Duodenal mucosa (tissue), 2 donors: Measurements from ENCODE around the gene NEO1.

ENCODE experiments used
- H3K27ac ChIP-seq: one replicate; pipeline ENCODE4 v1.7.0; 2013; ENCODE audit warnings: low read depth, low read length
- H3K27me3 ChIP-seq, 2 donors: one replicate each; pipeline ENCODE4 v1.7.0; 2013; ENCODE audit warnings: low read length in 2 of 2, control low read depth in 1 of 2; ENCODE audit not compliant: insufficient read depth in 2 of 2, control insufficient read depth in 1 of 2
- H3K36me3 ChIP-seq, 2 donors: one replicate each; pipeline ENCODE4 v1.7.0; 2013; ENCODE audit warnings: low read length in 2 of 2, control low read depth in 1 of 2; ENCODE audit not compliant: insufficient read depth in 2 of 2, control insufficient read depth in 1 of 2
- H3K4me1 ChIP-seq, 2 donors: one replicate each; pipeline ENCODE4 v1.7.0; 2013; ENCODE audit warnings: low read length in 2 of 2, control low read depth in 1 of 2; ENCODE audit not compliant: insufficient read depth in 2 of 2, control insufficient read depth in 1 of 2
- H3K4me3 ChIP-seq, 2 donors: one replicate each; pipeline ENCODE4 v1.7.0; 2013; ENCODE audit warnings: low read length in 2 of 2, low read depth in 1 of 2
- H3K9ac ChIP-seq, 2 donors: one replicate each; pipeline ENCODE4 v1.7.0; 2013; ENCODE audit warnings: low read length in 2 of 2, low read depth in 1 of 2
- H3K9me3 ChIP-seq, 2 donors: one replicate each; pipeline ENCODE4 v1.7.0; 2013; ENCODE audit warnings: low read length in 2 of 2, control low read depth in 1 of 2; ENCODE audit not compliant: control insufficient read depth in 1 of 2

The NEO1 gene

DNA sequence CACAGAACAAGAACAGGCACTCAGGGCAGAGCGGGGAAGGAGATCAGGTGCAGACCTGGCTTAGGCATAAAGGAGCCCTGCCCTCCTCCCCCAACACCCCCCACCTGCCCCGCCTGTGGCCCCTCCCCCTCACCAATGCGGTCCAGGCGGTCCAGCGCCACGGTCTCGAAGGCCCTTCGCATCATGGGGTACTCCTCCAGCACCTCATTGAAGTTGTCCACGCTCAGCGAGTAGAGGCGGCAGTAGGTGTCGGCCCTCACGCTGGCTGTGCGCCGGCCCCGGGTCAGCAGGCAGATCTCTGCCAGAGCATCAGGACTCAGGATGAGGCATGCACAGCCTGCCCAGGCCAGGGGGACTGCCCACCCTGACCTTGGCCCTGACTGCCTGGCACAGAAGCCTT is 271.7 kb downstream of the NEO1 start:
- no peaks in the 10 kb centered on the region for H3K4me1 ChIP-seq
- no peak overlapping the region for H3K4me3 ChIP-seq
- no peaks in the 10 kb centered on the region for H3K36me3 ChIP-seq
- H3K9ac ChIP-seq = no peak overlapping the region
- no peak overlapping the region for H3K27ac ChIP-seq
- no peaks in the 10 kb centered on the region for H3K9me3 ChIP-seq
- peaks cover 4 to 12% of the 10 kb centered on the region in 2 donors for H3K27me3 ChIP-seq

DNA sequence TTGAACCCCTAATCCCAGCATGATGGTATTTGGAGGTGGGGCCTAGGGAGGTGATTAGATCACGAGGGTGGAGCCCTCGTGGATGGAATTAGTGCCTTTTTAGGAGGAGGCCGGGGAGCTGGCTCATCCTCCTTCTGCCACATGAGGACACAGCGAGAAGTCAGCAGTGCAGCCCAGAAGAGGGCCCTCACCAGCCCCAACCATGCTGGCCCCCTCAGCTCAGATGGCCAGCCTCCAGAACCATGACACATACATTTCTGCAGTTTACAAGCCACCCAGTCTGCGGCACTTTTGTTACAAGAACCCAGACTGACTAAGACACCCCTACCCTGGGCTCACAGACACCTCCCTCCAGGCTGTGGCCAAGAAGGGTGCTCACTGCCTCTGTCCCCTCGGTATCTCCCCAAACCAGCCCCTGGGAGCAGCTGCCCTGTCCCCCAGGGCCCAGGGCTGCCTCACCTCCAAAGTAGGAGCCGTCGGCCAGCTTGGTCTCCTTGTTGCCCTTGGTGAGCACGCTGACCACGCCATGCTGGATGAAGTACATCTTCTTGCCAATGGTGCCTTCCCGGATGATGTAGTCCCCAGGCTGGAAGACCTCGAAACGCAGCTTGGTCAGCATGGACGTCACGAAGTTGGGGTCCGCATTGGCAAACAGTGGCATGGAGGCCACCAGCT is 272.4 kb downstream of the NEO1 start:
- H3K9me3 ChIP-seq = no peaks in the 10 kb centered on the region
- no peak overlapping the region for H3K4me3 ChIP-seq
- H3K36me3 ChIP-seq = no peaks in the 10 kb centered on the region
- H3K27me3 ChIP-seq = peaks cover 0 to 12% of the 10 kb centered on the region in 2 donors
- H3K27ac ChIP-seq = no peak overlapping the region
- H3K4me1 ChIP-seq = no peaks in the 10 kb centered on the region
- H3K9ac ChIP-seq = no peak overlapping the region

DNA sequence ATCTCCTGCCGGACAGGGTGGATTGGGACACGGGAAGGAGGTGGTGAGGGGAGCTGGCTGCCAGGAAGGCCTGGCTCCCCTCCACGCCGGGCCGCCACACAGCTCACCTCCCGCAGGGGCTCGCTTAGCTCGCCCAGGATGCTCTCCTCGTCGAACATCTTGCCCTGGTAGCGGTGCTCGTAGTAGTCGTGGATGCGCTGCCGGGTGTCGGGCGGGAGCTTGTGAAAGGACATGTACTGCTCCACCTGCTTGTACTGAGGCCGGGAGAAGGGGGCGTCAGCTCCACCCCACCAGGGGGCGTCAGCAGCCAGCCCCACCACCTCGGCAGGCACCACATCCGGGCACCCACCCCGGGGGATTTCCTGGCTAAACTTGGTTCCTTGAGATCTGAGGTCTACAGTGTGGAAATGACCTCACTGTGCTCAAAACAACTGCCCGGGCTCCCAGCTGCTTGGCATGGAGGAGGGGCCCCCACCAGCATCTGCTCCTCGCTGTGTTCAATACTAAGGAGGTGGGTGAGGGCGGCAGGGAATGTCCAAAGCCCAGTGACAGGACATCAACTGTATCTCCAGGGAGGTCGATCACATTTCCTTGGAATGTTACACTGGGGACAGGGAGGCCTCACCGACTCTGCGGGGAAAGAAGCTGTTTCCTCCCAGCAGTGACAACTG is 273.1 kb downstream of the NEO1 start:
- no peak overlapping the region for H3K27ac ChIP-seq
- H3K9ac ChIP-seq = no peak overlapping the region
- no peaks in the 10 kb centered on the region for H3K4me1 ChIP-seq
- H3K9me3 ChIP-seq = no peaks in the 10 kb centered on the region
- H3K4me3 ChIP-seq = no peak overlapping the region
- H3K36me3 ChIP-seq = no peaks in the 10 kb centered on the region
- H3K27me3 ChIP-seq = peaks cover 0 to 6% of the 10 kb centered on the region in 2 donors

DNA sequence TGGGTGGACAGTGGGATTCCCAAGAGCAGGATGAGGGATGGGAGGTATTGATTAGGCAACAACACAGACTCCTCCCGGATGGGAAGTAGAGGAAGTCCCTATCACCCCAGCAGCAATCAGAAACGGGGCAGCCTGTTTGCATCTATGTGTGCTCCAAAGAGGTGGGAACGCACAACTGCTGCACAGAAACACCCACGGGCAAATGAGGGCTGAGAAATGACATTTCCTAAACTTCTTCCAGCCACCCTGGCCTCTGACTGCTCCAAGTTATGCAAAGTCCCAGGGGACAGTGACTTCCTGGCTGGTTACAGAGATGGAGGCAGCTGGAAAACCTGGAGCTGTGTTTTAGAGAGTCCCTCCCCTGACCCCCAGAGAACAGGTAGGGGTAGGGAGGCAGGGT is 273.9 kb downstream of the NEO1 start:
- no peak overlapping the region for H3K27ac ChIP-seq
- H3K9me3 ChIP-seq = no peaks in the 10 kb centered on the region
- no peaks in the 10 kb centered on the region for H3K4me1 ChIP-seq
- no peaks in the 10 kb centered on the region for H3K27me3 ChIP-seq
- no peaks in the 10 kb centered on the region for H3K36me3 ChIP-seq
- H3K4me3 ChIP-seq = no peak overlapping the region
- H3K9ac ChIP-seq = no peak overlapping the region

DNA sequence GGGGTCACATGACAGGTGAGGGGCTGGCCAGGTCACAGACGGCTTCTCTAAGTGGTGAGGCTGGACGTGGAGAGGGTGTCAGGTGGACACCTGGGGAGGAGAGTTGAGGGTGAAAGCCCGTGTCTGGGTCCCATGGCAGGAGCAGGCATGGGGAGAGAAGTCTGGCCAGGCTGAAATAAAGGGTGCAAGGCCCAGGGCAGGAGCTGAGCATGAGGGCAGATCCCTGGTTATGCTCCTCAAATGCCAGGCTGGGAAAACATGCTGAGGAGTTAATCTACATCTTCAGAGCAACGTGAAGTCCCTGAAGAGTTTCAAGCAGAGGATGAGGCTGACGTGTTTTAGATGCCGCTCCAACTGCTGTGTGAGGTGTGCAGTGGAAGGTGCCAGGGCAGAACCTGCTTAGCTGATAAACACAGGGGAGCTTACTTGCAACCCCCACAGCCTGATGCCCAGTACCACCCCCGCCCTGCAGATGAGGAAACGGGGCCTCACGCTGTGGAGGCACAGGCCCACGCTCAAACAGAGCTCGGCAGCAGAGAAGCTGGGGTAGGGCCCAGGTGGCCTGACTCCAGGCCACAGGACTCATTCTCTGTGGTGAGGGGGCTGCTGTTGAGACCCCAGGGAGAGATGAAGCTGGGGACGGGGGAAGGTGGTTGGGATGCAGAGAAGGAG is 276.0 kb downstream of the NEO1 start:
- Histone ChIP-seq H3K27ac (no peak overlapping the region), H3K4me1 (no peaks in the 10 kb centered on the region), H3K9ac (no peak overlapping the region), H3K36me3 (no peaks in the 10 kb centered on the region), H3K27me3 (no peaks in the 10 kb centered on the region), H3K9me3 (no peaks in the 10 kb centered on the region), H3K4me3 (no peak overlapping the region)

DNA sequence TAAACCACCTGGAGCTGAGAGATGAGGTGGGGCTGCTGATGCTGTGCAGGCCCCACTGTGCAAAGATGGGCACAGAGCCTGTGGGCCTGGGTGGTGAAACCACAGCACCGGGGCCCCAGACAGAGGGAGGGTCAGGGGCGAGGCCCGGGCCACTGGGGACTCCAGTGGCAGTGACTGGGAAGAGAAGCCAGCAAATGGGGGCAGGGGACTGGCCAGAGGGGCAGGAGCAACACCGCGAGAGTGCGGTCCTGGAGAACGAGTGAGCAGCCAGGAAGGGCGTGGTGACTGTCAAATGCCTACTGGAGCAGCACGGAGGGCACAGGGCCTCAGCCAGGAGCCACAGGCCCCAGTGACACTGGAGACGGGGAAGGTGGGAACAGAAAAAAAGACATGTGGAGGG is 276.7 kb downstream of the NEO1 start:
- H3K4me3 ChIP-seq = no peak overlapping the region
- H3K4me1 ChIP-seq = no peaks in the 10 kb centered on the region
- no peak overlapping the region for H3K9ac ChIP-seq
- H3K36me3 ChIP-seq = no peaks in the 10 kb centered on the region
- no peaks in the 10 kb centered on the region for H3K27me3 ChIP-seq
- H3K9me3 ChIP-seq = no peaks in the 10 kb centered on the region
- H3K27ac ChIP-seq = no peak overlapping the region

DNA sequence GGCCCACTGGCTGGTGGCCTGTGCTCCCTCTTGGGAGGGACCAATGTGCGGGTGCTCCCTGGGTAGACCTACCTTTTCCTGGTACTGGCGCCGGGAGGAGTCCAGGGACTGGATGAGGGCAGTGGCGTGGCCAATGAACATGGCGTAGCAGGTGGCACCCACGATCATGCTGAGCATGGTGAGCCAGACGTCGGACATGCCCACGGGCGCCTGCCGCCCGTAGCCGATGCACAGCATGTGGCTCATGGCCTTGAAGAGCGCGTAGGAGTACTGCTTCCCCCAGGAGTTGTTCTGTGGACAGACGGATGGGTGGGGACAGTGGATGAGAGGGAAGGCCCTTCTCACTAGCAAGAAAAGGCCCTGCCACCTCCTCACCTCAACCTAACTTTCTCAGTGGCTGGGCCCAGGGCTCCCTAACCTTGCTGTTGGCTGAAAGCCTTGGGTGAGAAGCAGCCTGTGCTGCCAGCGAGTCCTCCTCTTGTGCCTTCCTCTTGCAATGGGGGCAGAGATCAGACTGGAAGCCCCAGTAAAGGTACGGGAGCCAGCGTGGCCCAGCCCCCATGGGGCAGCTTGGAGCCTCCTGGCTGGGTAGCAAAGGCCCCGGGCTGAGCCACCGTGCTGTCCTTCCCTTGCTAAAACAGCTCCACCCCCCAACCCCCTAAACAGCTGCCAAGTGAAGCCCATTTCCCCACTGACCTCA is 277.4 kb downstream of the NEO1 start:
- Histone ChIP-seq H3K9ac (no peak overlapping the region), H3K27me3 (no peaks in the 10 kb centered on the region), H3K4me1 (no peaks in the 10 kb centered on the region), H3K36me3 (no peaks in the 10 kb centered on the region), H3K27ac (no peak overlapping the region), H3K4me3 (no peak overlapping the region), H3K9me3 (no peaks in the 10 kb centered on the region)

DNA sequence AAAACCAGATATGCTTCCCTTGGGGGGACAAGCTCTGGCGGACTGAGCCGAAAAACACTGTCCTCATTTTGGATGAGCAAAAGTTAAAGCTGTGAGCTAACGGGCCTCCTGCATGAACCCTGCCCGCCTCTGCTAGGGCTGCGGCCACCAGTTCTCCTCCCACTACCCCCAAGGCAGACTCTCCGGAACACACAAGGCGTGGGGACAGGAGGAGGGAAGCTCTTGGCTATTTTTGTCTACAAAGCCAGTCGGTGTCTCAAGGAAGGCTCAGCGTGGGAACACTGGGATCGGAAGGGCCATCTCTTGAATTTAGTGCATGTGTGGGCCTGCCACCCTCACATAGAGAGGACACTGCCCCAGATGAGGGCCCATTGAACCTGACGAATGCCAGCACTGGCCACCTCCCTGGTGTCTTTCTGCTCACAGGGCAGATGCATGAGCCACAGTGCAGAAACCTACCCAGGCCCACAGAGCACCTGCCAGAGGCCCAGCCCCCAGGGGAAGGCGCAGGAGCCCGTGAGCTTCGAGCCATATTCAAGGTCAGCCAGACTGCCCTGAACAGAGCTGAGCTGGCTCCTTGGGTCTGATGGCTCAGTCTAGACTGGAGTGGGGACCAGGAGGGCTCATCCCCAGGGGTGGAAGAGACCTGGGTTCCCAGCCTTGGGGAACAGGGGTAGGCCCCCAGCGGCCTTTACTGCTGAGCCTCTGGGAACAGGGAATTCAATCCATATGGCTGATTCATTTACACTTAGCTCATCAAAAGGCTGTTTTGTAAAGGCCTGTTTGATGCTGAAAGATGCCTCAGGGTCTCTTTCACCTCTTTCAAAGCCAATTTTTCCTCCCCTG is 278.2 kb downstream of the NEO1 start:
- Histone ChIP-seq H3K9me3 (no peaks in the 10 kb centered on the region), H3K27ac (no peak overlapping the region), H3K4me3 (no peak overlapping the region), H3K27me3 (no peaks in the 10 kb centered on the region), H3K4me1 (no peaks in the 10 kb centered on the region), H3K9ac (no peak overlapping the region), H3K36me3 (no peaks in the 10 kb centered on the region)

DNA sequence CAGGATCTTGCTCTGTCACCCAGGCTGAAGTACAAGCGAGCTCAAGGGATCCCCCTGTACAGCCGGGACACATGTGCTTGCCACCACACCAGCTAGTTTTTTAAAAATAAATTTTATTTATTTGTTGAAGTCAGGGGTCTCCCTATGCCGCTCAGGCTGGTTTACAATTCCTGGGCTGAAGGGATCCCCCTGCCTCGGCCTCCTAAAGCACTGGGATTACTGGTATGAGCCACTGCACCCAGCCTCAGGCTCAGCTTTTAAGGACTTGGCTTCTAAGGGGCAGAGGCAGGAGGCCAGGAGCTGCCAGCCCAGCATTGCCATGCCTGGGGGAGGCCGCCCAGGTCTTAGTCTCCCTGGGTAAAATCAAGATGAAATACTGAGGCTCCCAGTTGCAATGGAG is 279.2 kb downstream of the NEO1 start:
- Histone ChIP-seq H3K4me1 (no peaks in the 10 kb centered on the region), H3K27ac (no peak overlapping the region), H3K9ac (no peak overlapping the region), H3K36me3 (no peaks in the 10 kb centered on the region), H3K27me3 (no peaks in the 10 kb centered on the region), H3K4me3 (no peak overlapping the region), H3K9me3 (no peaks in the 10 kb centered on the region)
